ENCODE data around the gene EXOC4.

The EXOC4 gene

GRCh38 chr7:133575726-133576440, 323.0 kb downstream of the EXOC4 start:
- no peak for DNase-seq (ENCODE audit: low spot score)

GRCh38 chr7:133576612-133577168, 323.8 kb downstream of the EXOC4 start:
- DNase-seq (ENCODE audit: low spot score) = no peak

- DNase-seq (ENCODE audit: low spot score) = no peak
Measured at GRCh38 chr7:133582766-133583523, 330.1 kb downstream of the EXOC4 start.

GRCh38 chr7:133583545-133584171, 330.8 kb downstream of the EXOC4 start:
- no peak for DNase-seq (ENCODE audit: low spot score)

GRCh38 chr7:133584956-133585668, 332.2 kb downstream of the EXOC4 start:
- DNase-seq (ENCODE audit: low spot score) = no peak

GRCh38 chr7:133586253-133586652, 333.4 kb downstream of the EXOC4 start:
- no peak for DNase-seq (ENCODE audit: low spot score)

GRCh38 chr7:133587903-133588302, 335.0 kb downstream of the EXOC4 start:
- DNase-seq (ENCODE audit: low spot score) = no peak

GRCh38 chr7:133590795-133591194, 337.9 kb downstream of the EXOC4 start:
- no peak for DNase-seq (ENCODE audit: low spot score)

GRCh38 chr7:133591704-133592340, 338.9 kb downstream of the EXOC4 start:
- DNase-seq (ENCODE audit: low spot score) = no peak

- DNase-seq (ENCODE audit: low spot score) = no peak
Measured at GRCh38 chr7:133593561-133593960, 340.7 kb downstream of the EXOC4 start.

- no peak for DNase-seq (ENCODE audit: low spot score)
Measured at GRCh38 chr7:133601617-133602016, 348.7 kb downstream of the EXOC4 start.

- DNase-seq (ENCODE audit: low spot score) = no peak
Measured at GRCh38 chr7:133602291-133602690, 349.4 kb downstream of the EXOC4 start.

GRCh38 chr7:133606991-133607390, 354.1 kb downstream of the EXOC4 start:
- no peak for DNase-seq (ENCODE audit: low spot score)

- no peak for DNase-seq (ENCODE audit: low spot score)
Measured at GRCh38 chr7:133609806-133610205, 356.9 kb downstream of the EXOC4 start.

- no peak for DNase-seq (ENCODE audit: low spot score)
Measured at GRCh38 chr7:133611955-133612354, 359.1 kb downstream of the EXOC4 start.

- DNase-seq (ENCODE audit: low spot score) = no peak
Measured at GRCh38 chr7:133613250-133613790, 360.4 kb downstream of the EXOC4 start.

- DNase-seq (ENCODE audit: low spot score) = no peak
Measured at GRCh38 chr7:133614251-133614650, 361.4 kb downstream of the EXOC4 start.

GRCh38 chr7:133618970-133619369, 366.1 kb downstream of the EXOC4 start:
- no peak for DNase-seq (ENCODE audit: low spot score)

GRCh38 chr7:133619491-133619890, 366.6 kb downstream of the EXOC4 start:
- DNase-seq (ENCODE audit: low spot score) = no peak

- no peak for DNase-seq (ENCODE audit: low spot score)
Measured at GRCh38 chr7:133623721-133624120, 370.8 kb downstream of the EXOC4 start.

GRCh38 chr7:133625046-133625445, 372.2 kb downstream of the EXOC4 start:
- DNase-seq (ENCODE audit: low spot score) = no peak

Data from COLO829 (cell line).